Endothelial cell of umbilical vein (primary cell): ENCODE results near the gene CTNNB1.

Experiments
- CTCF ChIP-seq, 2 donors: IDR thresholded peaks; 1 replicate in 1 of 2; 2 replicates in 1 of 2; pipeline ENCODE4 v1.5.1; 2011; ENCODE audit warnings: low read length in 2 of 2, mild to moderate bottlenecking in 2 of 2, moderate library complexity in 2 of 2, control low read depth in 1 of 2, inconsistent platforms in 1 of 2, low read depth in 1 of 2; ENCODE audit not compliant: insufficient read depth in 1 of 2; ENCODE audit errors: extremely low read depth in 1 of 2
- MYC ChIP-seq: IDR thresholded peaks from one replicate; pipeline ENCODE4 v1.6.1; 2011; ENCODE audit warnings: mild to moderate bottlenecking, low read depth, low read length
- POLR2AphosphoS5 ChIP-seq: IDR thresholded peaks from 2 replicates; pipeline ENCODE4 v1.6.1; 2012; ENCODE audit warnings: low read depth, mild to moderate bottlenecking, control low read depth, low read length, moderate library complexity; ENCODE audit not compliant: insufficient read depth

GRCh38 chr3:41202075-41202833 is 2.9 kb downstream of the CTNNB1 start:
- TF ChIP-seq POLR2AphosphoS5 = no peak
- no peak for TF ChIP-seq CTCF (IDR thresholded peaks at IDR 0.05; ENCODE audit: extremely low read depth in 1 of 2, insufficient read depth in 1 of 2, low read depth in 1 of 2, low read length in 2 of 2)
- no peak for TF ChIP-seq MYC
